Chondrocyte (in vitro differentiated cells): ENCODE data around the gene NOPCHAP1. TPM values are rescaled to one million over a fixed set of nuclear protein-coding genes. Genes with fewer than 3 reads are reported as not detected.

Experiments
- DNase-seq: peaks from one replicate; pipeline ENCODE4 v3.0.0; 2021; ENCODE audit warnings: mixed read lengths, low spot score
- H3K27ac Mint-ChIP-seq: one replicate; pipeline ENCODE4 v1.8.0; 2021; ENCODE audit warnings: mild to moderate bottlenecking, moderate library complexity, mixed read lengths; ENCODE audit not compliant: unreplicated experiment
- H3K27me3 Mint-ChIP-seq: 2 replicates; pipeline ENCODE4 v1.8.0; 2021; ENCODE audit warnings: low read depth, mixed read lengths
- H3K36me3 Mint-ChIP-seq: 2 replicates; pipeline ENCODE4 v1.8.0; 2021; ENCODE audit warnings: low read depth, mixed read lengths
- H3K4me1 Mint-ChIP-seq: 2 replicates; pipeline ENCODE4 v1.8.0; 2021; ENCODE audit warnings: low read depth, mild to moderate bottlenecking, mixed read lengths
- H3K4me3 Mint-ChIP-seq: one replicate; pipeline ENCODE4 v1.8.0; 2021; ENCODE audit warnings: mild to moderate bottlenecking, moderate library complexity, mixed read lengths; ENCODE audit not compliant: unreplicated experiment
- H3K9me3 Mint-ChIP-seq: 2 replicates; pipeline ENCODE4 v1.8.0; 2021; ENCODE audit warnings: low read depth, mixed read lengths
- total RNA-seq: library from RNA; stranded (reverse); gene quantifications from 3 replicates; pipeline ENCODE4 v1.2.1, GENCODE V29; 2021
- TF ChIP-seq, protein P1 (sequence below): fragments of 200-600 bp; sonication (generic); IDR thresholded peaks from 2 replicates; pipeline ENCODE4 v1.5.0; 2021; ENCODE audit warnings: antibody characterized with exemption, mild to moderate bottlenecking, moderate library complexity

Gene NOPCHAP1
- total RNA-seq, 1 donor from 2014 or later = 11.8 TPM

DNA sequence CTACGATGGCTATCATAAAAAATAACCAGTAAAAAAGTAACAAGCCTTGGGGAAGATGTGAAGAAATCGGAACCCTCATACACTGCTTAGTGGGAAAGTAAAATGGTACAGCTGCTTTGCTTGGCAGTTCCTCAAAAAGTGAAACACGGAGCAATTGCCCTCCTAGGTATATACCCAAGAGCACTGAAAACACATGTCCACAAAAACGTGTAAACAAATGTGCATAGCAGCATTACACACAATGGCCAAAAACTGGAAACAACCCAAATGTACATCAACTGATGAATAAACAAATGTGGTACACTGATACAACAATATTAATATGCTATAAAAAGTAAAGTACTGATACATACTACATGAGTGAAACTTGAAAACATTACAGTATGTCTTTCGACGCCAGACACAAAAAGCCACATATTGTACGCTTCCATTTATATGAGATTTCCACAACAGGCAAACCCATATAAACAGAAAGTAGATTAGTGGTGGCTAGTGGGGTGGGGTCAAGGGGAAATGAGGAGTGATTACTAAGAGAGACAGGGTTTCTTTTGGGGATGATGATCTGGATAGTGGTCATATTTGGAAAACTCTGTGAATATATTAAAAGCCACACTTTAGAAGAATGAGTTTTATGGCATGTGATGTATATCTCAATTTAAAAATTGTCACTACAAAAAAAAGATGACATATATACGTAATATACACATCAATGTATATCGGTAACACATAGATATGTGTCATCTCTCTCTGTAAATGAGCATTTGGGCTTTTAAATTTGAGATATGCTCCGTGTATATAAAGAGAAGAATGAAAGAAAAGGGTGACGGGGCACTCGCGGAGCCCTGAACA, 29.0 kb upstream of the NOPCHAP1 start:
- TF ChIP-seq, protein P1, sequence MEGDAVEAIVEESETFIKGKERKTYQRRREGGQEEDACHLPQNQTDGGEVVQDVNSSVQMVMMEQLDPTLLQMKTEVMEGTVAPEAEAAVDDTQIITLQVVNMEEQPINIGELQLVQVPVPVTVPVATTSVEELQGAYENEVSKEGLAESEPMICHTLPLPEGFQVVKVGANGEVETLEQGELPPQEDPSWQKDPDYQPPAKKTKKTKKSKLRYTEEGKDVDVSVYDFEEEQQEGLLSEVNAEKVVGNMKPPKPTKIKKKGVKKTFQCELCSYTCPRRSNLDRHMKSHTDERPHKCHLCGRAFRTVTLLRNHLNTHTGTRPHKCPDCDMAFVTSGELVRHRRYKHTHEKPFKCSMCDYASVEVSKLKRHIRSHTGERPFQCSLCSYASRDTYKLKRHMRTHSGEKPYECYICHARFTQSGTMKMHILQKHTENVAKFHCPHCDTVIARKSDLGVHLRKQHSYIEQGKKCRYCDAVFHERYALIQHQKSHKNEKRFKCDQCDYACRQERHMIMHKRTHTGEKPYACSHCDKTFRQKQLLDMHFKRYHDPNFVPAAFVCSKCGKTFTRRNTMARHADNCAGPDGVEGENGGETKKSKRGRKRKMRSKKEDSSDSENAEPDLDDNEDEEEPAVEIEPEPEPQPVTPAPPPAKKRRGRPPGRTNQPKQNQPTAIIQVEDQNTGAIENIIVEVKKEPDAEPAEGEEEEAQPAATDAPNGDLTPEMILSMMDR = no peak
- Mint-ChIP-seq H3K4me3 (peak overlapping the region; percentile 79), H3K9me3 (no peaks in the 10 kb centered on the region), H3K36me3 (no peaks in the 10 kb centered on the region), H3K27me3 (no peaks in the 10 kb centered on the region), H3K27ac (peak overlapping the region; percentile 66), H3K4me1 (peaks cover 64% of the 10 kb centered on the region)
- DNase-seq = no peak

DNA sequence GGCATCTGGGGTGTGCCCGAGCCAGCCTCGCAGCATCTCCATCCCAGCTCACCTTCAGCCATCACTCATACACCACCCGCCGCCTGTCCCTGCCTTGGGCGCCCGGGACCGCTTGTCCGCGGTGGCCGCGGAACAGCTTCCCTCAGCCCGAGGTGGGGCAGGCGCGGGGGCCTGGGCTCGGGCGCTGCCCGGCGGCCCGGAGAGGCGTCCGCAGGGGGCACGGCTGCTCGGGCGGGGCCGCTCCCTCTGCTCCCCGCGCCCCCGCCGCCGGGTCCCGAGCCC, 28.5 kb upstream of the NOPCHAP1 start:
- Mint-ChIP-seq H3K27ac (peak overlapping the region; percentile 66), H3K36me3 (no peaks in the 10 kb centered on the region), H3K4me3 (peak overlapping the region; percentile 79), H3K27me3 (no peaks in the 10 kb centered on the region), H3K9me3 (no peaks in the 10 kb centered on the region), H3K4me1 (peaks cover 58% of the 10 kb centered on the region)
- DNase-seq = no peak
- TF ChIP-seq, protein P1 = no peak

DNA sequence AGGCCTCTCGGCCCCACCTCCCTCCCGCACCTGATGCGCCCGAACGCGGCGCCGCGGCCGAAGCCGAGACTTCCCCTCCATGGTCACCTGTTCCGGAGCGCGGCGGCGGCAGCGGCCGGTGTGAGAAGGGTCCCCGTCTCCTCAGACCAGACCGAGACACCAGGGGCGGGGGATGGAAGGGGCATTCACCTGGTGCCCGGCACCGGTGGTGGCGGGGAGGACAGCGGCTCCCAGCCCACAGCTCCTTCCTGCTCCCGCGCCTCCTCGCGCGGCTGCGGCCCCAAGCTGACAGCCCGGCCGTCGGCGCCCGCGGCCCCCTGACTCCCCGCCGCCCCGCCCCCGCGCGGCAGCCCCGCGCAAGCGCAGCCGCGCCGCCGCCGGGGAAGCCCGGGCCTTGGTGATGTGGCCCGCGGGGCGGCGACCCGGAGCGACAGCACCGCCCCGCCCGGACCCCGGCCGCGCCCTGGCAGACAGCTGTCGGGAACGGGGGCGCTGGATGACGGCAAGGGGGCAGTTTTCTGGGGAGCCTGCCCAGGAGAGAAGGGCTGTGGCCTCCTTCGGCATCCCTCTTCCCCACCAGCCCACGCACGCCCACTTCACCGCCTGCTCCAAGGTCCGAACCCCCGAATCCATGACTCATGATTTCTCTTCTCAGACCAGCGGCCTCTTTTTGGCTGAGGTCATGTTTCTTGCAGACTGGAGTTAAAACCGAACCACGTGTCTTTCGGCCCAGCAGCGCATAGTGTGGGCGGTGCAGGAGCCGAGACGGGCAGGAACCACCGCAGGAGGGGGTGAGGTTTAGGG, 27.9 kb upstream of the NOPCHAP1 start, which contains the start of gene SLC41A2:
SLC41A2 (minus strand) TSS at position 290 of the 804 bp plus-strand sequence. CDS start 29,763 bp downstream, outside the sequence.
- H3K4me1 Mint-ChIP-seq = peaks cover 54% of the 10 kb centered on the region
- H3K27ac Mint-ChIP-seq = peak within 1 kb of the TSS; percentile 92
- H3K4me3 Mint-ChIP-seq = peak within 1 kb of the TSS; percentile 79
- no peaks in the 10 kb centered on the region for H3K27me3 Mint-ChIP-seq
- TF ChIP-seq, protein P1 = peak; percentile 37
- no peaks in the 10 kb centered on the region for H3K36me3 Mint-ChIP-seq
- DNase-seq = peak; percentile 90
- H3K9me3 Mint-ChIP-seq = no peaks in the 10 kb centered on the region

DNA sequence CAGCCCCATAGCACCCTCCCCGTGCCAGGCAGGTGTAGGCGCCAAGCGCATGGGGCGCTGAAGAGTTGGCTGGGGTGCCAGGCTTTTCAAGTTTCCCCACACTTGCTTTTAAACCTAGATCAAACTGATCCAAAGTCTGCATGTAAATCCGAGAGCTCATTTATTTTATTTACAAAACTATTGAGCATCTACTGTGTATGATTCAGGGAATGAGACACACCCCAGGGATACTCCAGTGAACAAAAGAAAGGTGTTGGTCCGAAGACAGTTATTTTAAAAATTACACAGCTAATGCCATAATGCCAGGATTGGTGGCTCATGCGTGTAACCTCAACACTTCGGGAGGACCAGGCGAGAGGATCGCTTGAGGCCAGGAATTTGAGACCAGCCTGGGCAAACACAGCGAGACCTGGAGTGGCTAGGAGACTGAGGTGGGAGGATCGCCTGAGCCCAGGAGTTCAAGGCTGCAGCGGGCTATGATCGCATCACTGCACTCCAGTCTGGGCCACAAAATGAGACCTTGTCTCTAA, 27.2 kb upstream of the NOPCHAP1 start:
- peaks cover 47% of the 10 kb centered on the region for H3K4me1 Mint-ChIP-seq
- DNase-seq = no peak
- TF ChIP-seq, protein P1 = no peak
- H3K4me3 Mint-ChIP-seq = peak overlapping the region; percentile 77
- peak overlapping the region; percentile 92 for H3K27ac Mint-ChIP-seq
- no peaks in the 10 kb centered on the region for H3K27me3 Mint-ChIP-seq
- no peaks in the 10 kb centered on the region for H3K9me3 Mint-ChIP-seq
- H3K36me3 Mint-ChIP-seq = no peaks in the 10 kb centered on the region

DNA sequence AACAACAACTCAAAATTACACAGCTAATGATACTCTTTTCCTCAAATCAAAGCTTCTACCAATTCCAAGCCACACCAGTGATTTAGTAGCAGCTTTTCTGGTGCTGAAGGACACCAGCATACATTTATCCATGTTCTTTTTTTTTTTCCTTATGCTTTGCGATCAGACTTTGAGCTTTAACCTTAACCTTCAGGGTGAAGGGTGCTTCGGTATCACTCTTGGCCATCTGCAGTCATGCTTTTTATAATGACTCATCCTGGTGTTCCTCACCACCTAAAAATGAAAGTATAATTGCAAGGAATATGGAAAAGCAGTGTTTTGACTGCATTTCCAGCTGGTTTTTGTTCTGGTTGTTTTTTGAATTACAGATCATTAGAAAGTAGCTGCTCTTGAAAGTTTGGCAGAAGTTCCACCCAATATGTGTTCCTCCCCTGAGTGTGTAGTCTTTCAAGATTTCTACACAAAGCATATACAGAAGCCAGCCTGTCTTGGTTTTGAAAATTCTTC, 26.7 kb upstream of the NOPCHAP1 start:
- no peak for DNase-seq
- Mint-ChIP-seq H3K27me3 (no peaks in the 10 kb centered on the region), H3K36me3 (no peaks in the 10 kb centered on the region), H3K4me3 (peak overlapping the region; percentile 77), H3K9me3 (no peaks in the 10 kb centered on the region), H3K4me1 (peaks cover 43% of the 10 kb centered on the region), H3K27ac (peak overlapping the region; percentile 92)
- TF ChIP-seq, protein P1 = no peak
